GM19238 (cell line): ENCODE results near the gene ABLIM2.

Source experiments
- DNase-seq: peaks from one replicate; pipeline ENCODE4 v3.0.0; 2011; ENCODE audit warnings: low spot score; ENCODE audit not compliant: insufficient read length

The ABLIM2 gene

DNA sequence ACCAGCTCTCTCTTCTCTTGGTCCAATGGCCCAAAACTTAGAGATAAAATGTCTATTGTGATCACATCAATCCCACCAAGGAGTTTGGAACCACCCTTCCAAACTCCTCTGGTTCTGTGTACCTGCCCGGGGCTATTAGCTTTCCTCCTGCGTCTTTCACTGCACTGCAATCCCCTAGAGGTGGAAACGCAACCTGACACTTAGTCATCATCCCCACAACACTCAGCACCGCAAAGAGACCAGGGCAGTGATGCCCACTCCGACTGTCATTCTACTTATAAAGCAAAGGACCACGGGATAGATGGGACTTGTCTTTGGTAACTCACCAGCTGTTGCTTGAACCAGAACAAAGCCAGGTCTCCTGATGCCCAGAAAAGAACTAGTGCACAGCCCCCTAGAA is 240.9 kb downstream of the ABLIM2 start:
- no peak for DNase-seq

DNA sequence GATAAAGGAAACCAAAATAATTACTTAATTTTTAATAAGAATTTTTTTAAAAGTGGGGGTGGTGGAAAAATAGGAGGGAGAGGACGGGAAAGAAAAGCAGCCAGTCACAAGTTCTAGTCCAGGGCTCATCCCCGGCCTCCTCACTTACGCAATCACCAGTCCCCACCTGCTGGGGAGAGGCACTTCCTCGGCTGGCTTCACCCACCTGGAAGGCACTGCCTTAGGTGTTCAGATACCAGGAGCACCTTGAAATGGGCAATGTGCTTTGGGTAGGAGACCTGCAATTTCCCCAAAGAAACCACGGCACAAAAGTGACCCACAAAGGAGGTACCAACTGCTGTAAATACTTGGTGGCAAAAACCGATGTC is 242.8 kb downstream of the ABLIM2 start:
- DNase-seq, result no peak
